Liver (tissue), 3 donors: Measurements from ENCODE around the gene TTC7B.

Experiments used
- ATF3 ChIP-seq: IDR thresholded peaks from 2 replicates; pipeline ENCODE4 v1.6.1; 2016; ENCODE audit warnings: antibody characterized with exemption
- CTCF ChIP-seq: fragments of 150-350 bp; IDR thresholded peaks from 2 replicates; pipeline ENCODE4 v1.5.1; 2017; ENCODE audit warnings: improper control_type of control experiment, low read depth, low read length; ENCODE audit not compliant: missing input control
- GABPA ChIP-seq, 2 donors: IDR thresholded peaks in 1 of 2; conservative IDR thresholded peaks in 1 of 2; 2 replicates each; pipeline ENCODE4 v1.6.1; 2016; ENCODE audit warnings: antibody characterized with exemption in 2 of 2, mild to moderate bottlenecking in 1 of 2, moderate library complexity in 1 of 2
- HNF4A ChIP-seq, 2 donors: conservative IDR thresholded peaks; 2 replicates each; pipeline ENCODE4 v1.6.1; 2016; ENCODE audit warnings: antibody characterized with exemption in 2 of 2, mild to moderate bottlenecking in 2 of 2
- HNF4G ChIP-seq: IDR thresholded peaks from 2 replicates; pipeline ENCODE4 v1.6.1; 2016; ENCODE audit warnings: antibody characterized with exemption
- JUND ChIP-seq, 2 donors: IDR thresholded peaks; 2 replicates each; pipeline ENCODE4 v1.6.1; 2016; ENCODE audit warnings: antibody characterized with exemption in 2 of 2
- RAD21 ChIP-seq, 2 donors: IDR thresholded peaks; 2 replicates each; pipeline ENCODE4 v1.6.1; 2016; ENCODE audit warnings: antibody characterized with exemption in 2 of 2, mild to moderate bottlenecking in 2 of 2
- SP1 ChIP-seq: IDR thresholded peaks from 2 replicates; pipeline ENCODE4 v1.6.1; 2018; ENCODE audit warnings: antibody characterized with exemption, mild to moderate bottlenecking
- TAF1 ChIP-seq: conservative IDR thresholded peaks from 2 replicates; pipeline ENCODE4 v1.6.1; 2016; ENCODE audit warnings: antibody characterized with exemption, mild to moderate bottlenecking
- YY1 ChIP-seq: IDR thresholded peaks from 2 replicates; pipeline ENCODE4 v1.6.1; 2016; ENCODE audit warnings: antibody characterized with exemption, mild to moderate bottlenecking
- TF ChIP-seq, protein P1 (sequence below): IDR thresholded peaks from 2 replicates; pipeline ENCODE4 v1.6.1; 2016; ENCODE audit warnings: antibody characterized with exemption
- TF ChIP-seq, protein P2 (sequence below): IDR thresholded peaks from 2 replicates; pipeline ENCODE4 v1.6.1; 2016; ENCODE audit warnings: antibody characterized with exemption
- TF ChIP-seq, protein P3 (sequence below): IDR thresholded peaks from 2 replicates; pipeline ENCODE4 v1.6.1; 2016; ENCODE audit warnings: antibody characterized with exemption, mild to moderate bottlenecking
- donor health status: healthy.
- donor health status: healthy.

GRCh38 chr14:90520326-90520725 lies 295.9 kb downstream of the TTC7B start:
- TF ChIP-seq CTCF (no peak), YY1 (no peak), GABPA (IDR thresholded peaks at IDR 0.05 in 1 of 2, conservative IDR thresholded peaks at IDR 0.05 in 1 of 2) (no peak), ATF3 (no peak), JUND (IDR thresholded peaks at IDR 0.05) (no peak), HNF4G (no peak), RAD21 (IDR thresholded peaks at IDR 0.05) (no peak), HNF4A (conservative IDR thresholded peaks at IDR 0.05) (no peak), SP1 (no peak), TAF1 (no peak)
- TF ChIP-seq, protein P1, sequence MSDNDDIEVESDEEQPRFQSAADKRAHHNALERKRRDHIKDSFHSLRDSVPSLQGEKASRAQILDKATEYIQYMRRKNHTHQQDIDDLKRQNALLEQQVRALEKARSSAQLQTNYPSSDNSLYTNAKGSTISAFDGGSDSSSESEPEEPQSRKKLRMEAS = no peak
- TF ChIP-seq, protein P2, sequence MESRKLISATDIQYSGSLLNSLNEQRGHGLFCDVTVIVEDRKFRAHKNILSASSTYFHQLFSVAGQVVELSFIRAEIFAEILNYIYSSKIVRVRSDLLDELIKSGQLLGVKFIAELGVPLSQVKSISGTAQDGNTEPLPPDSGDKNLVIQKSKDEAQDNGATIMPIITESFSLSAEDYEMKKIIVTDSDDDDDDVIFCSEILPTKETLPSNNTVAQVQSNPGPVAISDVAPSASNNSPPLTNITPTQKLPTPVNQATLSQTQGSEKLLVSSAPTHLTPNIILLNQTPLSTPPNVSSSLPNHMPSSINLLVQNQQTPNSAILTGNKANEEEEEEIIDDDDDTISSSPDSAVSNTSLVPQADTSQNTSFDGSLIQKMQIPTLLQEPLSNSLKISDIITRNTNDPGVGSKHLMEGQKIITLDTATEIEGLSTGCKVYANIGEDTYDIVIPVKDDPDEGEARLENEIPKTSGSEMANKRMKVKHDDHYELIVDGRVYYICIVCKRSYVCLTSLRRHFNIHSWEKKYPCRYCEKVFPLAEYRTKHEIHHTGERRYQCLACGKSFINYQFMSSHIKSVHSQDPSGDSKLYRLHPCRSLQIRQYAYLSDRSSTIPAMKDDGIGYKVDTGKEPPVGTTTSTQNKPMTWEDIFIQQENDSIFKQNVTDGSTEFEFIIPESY = no peak
- TF ChIP-seq, protein P3, sequence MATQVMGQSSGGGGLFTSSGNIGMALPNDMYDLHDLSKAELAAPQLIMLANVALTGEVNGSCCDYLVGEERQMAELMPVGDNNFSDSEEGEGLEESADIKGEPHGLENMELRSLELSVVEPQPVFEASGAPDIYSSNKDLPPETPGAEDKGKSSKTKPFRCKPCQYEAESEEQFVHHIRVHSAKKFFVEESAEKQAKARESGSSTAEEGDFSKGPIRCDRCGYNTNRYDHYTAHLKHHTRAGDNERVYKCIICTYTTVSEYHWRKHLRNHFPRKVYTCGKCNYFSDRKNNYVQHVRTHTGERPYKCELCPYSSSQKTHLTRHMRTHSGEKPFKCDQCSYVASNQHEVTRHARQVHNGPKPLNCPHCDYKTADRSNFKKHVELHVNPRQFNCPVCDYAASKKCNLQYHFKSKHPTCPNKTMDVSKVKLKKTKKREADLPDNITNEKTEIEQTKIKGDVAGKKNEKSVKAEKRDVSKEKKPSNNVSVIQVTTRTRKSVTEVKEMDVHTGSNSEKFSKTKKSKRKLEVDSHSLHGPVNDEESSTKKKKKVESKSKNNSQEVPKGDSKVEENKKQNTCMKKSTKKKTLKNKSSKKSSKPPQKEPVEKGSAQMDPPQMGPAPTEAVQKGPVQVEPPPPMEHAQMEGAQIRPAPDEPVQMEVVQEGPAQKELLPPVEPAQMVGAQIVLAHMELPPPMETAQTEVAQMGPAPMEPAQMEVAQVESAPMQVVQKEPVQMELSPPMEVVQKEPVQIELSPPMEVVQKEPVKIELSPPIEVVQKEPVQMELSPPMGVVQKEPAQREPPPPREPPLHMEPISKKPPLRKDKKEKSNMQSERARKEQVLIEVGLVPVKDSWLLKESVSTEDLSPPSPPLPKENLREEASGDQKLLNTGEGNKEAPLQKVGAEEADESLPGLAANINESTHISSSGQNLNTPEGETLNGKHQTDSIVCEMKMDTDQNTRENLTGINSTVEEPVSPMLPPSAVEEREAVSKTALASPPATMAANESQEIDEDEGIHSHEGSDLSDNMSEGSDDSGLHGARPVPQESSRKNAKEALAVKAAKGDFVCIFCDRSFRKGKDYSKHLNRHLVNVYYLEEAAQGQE = no peak
